Astrocyte (in vitro differentiated cells and primary cell): ENCODE results near the gene ATP1A2.

Experiments
- CTCF ChIP-seq: IDR thresholded peaks from 2 replicates; pipeline ENCODE4 v1.5.1; 2011; ENCODE audit warnings: low read depth, mild to moderate bottlenecking, inconsistent platforms, low read length, moderate library complexity; ENCODE audit not compliant: insufficient read depth
- EZH2 ChIP-seq: IDR thresholded peaks from 2 replicates; pipeline ENCODE4 v1.6.1; 2012; ENCODE audit warnings: mild to moderate bottlenecking, low read length, inconsistent platforms; ENCODE audit not compliant: insufficient read depth

GRCh38 chr1:160101717-160102522 lies 13.6 kb upstream of the ATP1A2 start:
- TF ChIP-seq EZH2 (no peak), CTCF (no peak)
